ENCODE results near the gene PABPN1.

Gene PABPN1

GRCh38 chr14:23355871-23356435, 34.7 kb downstream of the PABPN1 start:
- ATAC-seq (ENCODE audit: low read depth) (no peak), DNase-seq (ENCODE audit: low spot score) (no peak)
- no peaks in the 10 kb centered on the region for H3K36me3 ChIP-seq (ENCODE audit: low read depth)
- H3K4me1 ChIP-seq (ENCODE audit: insufficient read depth, poor library complexity, severe bottlenecking) = no peaks in the 10 kb centered on the region
- no peak overlapping the region for H3K27ac ChIP-seq (ENCODE audit: poor library complexity, severe bottlenecking)
- TF ChIP-seq CTCF (IDR thresholded peaks at IDR 0.05; ENCODE audit: poor library complexity, severe bottlenecking) = no peak
- no peaks in the 10 kb centered on the region for H3K27me3 ChIP-seq (ENCODE audit: insufficient read depth, poor library complexity, severe bottlenecking)
- H3K4me3 ChIP-seq (ENCODE audit: severe bottlenecking) = no peak overlapping the region
- no peaks in the 10 kb centered on the region for H3K9me3 ChIP-seq (ENCODE audit: severe bottlenecking)

- TF ChIP-seq CTCF (IDR thresholded peaks at IDR 0.05; ENCODE audit: poor library complexity, severe bottlenecking) = no peak
- H3K4me3 ChIP-seq (ENCODE audit: severe bottlenecking) = no peak overlapping the region
- ATAC-seq (ENCODE audit: low read depth) = no peak
- no peaks in the 10 kb centered on the region for H3K4me1 ChIP-seq (ENCODE audit: insufficient read depth, poor library complexity, severe bottlenecking)
- H3K9me3 ChIP-seq (ENCODE audit: severe bottlenecking) = no peaks in the 10 kb centered on the region
- H3K36me3 ChIP-seq (ENCODE audit: low read depth) = no peaks in the 10 kb centered on the region
- no peak for DNase-seq (ENCODE audit: low spot score)
- no peak overlapping the region for H3K27ac ChIP-seq (ENCODE audit: poor library complexity, severe bottlenecking)
- no peaks in the 10 kb centered on the region for H3K27me3 ChIP-seq (ENCODE audit: insufficient read depth, poor library complexity, severe bottlenecking)
Measured at GRCh38 chr14:23356662-23357061, 35.4 kb downstream of the PABPN1 start.

GRCh38 chr14:23357261-23357660, 36.0 kb downstream of the PABPN1 start:
- TF ChIP-seq CTCF (IDR thresholded peaks at IDR 0.05; ENCODE audit: poor library complexity, severe bottlenecking) = no peak
- H3K4me3 ChIP-seq (ENCODE audit: severe bottlenecking) = no peak overlapping the region
- H3K9me3 ChIP-seq (ENCODE audit: severe bottlenecking) = no peaks in the 10 kb centered on the region
- ATAC-seq (ENCODE audit: low read depth) (no peak), DNase-seq (ENCODE audit: low spot score) (no peak)
- no peaks in the 10 kb centered on the region for H3K4me1 ChIP-seq (ENCODE audit: insufficient read depth, poor library complexity, severe bottlenecking)
- no peak overlapping the region for H3K27ac ChIP-seq (ENCODE audit: poor library complexity, severe bottlenecking)
- no peaks in the 10 kb centered on the region for H3K36me3 ChIP-seq (ENCODE audit: low read depth)
- no peaks in the 10 kb centered on the region for H3K27me3 ChIP-seq (ENCODE audit: insufficient read depth, poor library complexity, severe bottlenecking)

GRCh38 chr14:23358042-23358441, 36.8 kb downstream of the PABPN1 start:
- Histone ChIP-seq H3K9me3 (ENCODE audit: severe bottlenecking) (no peaks in the 10 kb centered on the region), H3K36me3 (ENCODE audit: low read depth) (no peaks in the 10 kb centered on the region), H3K27me3 (ENCODE audit: insufficient read depth, poor library complexity, severe bottlenecking) (no peaks in the 10 kb centered on the region)

More at GRCh38 chr14:23358042-23358441, 36.8 kb downstream of the PABPN1 start:
- TF ChIP-seq CTCF (IDR thresholded peaks at IDR 0.05; ENCODE audit: poor library complexity, severe bottlenecking) = no peak
- no peak overlapping the region for H3K27ac ChIP-seq (ENCODE audit: poor library complexity, severe bottlenecking)
- no peak for DNase-seq (ENCODE audit: low spot score)
- ATAC-seq (ENCODE audit: low read depth) = peak; percentile 20; the same call in 1 of the 3 replicates
- H3K4me3 ChIP-seq (ENCODE audit: severe bottlenecking) = no peak overlapping the region
- no peaks in the 10 kb centered on the region for H3K4me1 ChIP-seq (ENCODE audit: insufficient read depth, poor library complexity, severe bottlenecking)

Measured in RWPE2 (cell line).